OCI-LY7 (cell line): ENCODE measurements around the gene ACTR6. TPM values are rescaled to one million over a fixed set of nuclear protein-coding genes. Genes with fewer than 3 reads are reported as not detected.
"Not testable (repeated sequence)": the region's sequence is repeated elsewhere in the genome, so short reads cannot be mapped to it uniquely, and the experiment has no call there.

Experiments
- BruUV-seq: library from RNA; stranded (reverse); fragments of 400-500 nt; replicated peaks from 2 replicates; lab custom pipeline; 2021; lab: Mats Ljungman, UMichigan
- CTCF ChIA-PET: fragments of 300-600 bp; sonication (Branson Sonifier 250); formaldehyde crosslinking; loops from one replicate; lab custom pipeline; 2022; ENCODE audit warnings: antibody characterized with exemption; ENCODE audit not compliant: unreplicated experiment; lab: Charles Lee
- POLR2A ChIA-PET: fragments of 300-600 bp; sonication (Branson Sonifier 250); formaldehyde crosslinking; loops from one replicate; lab custom pipeline; 2022; ENCODE audit warnings: antibody characterized with exemption; lab: Charles Lee
- DNase-seq: peaks from one replicate; pipeline ENCODE4 v3.0.0-alpha.2; 2015; ENCODE audit warnings: low spot score
- H2AFZ ChIP-seq: fragments of 200-600 bp; sonication (generic), shearing (Covaris generic); 2 replicates; pipeline ENCODE4 v1.6.1; 2014; ENCODE audit warnings: mild to moderate bottlenecking, antibody characterized with exemption, low read length, moderate library complexity
- H3K27ac ChIP-seq: fragments of 200-600 bp; sonication (generic); 2 replicates; pipeline ENCODE4 v1.5.1; 2014; ENCODE audit warnings: mixed run types, low read depth, mild to moderate bottlenecking, moderate library complexity, low read length, inconsistent platforms; ENCODE audit not compliant: poor library complexity, severe bottlenecking
- H3K36me3 ChIP-seq: fragments of 200-600 bp; sonication (generic); 2 replicates; pipeline ENCODE4 v1.6.1; 2014; ENCODE audit warnings: mild to moderate bottlenecking, antibody characterized with exemption, low read length, moderate library complexity, mixed read lengths; ENCODE audit not compliant: insufficient read depth
- H3K4me1 ChIP-seq: fragments of 200-600 bp; sonication (generic); 2 replicates; pipeline ENCODE4 v1.5.1; 2014; ENCODE audit warnings: mild to moderate bottlenecking, low read length; ENCODE audit not compliant: insufficient read depth, poor library complexity, severe bottlenecking
- H3K4me2 ChIP-seq: fragments of 200-600 bp; sonication (generic); 2 replicates; pipeline ENCODE4 v1.6.1; 2014; ENCODE audit warnings: mild to moderate bottlenecking, low read length
- H3K4me3 ChIP-seq: fragments of 200-600 bp; sonication (generic); 2 replicates; pipeline ENCODE4 v1.5.1; 2014; ENCODE audit warnings: mild to moderate bottlenecking, low read depth, low read length; ENCODE audit not compliant: poor library complexity, severe bottlenecking
- H3K79me2 ChIP-seq: fragments of 200-600 bp; sonication (generic); 2 replicates; pipeline ENCODE4 v1.6.1; 2016; ENCODE audit warnings: low read depth, mild to moderate bottlenecking, low read length, moderate library complexity, mixed read lengths; ENCODE audit not compliant: insufficient read depth
- H3K9me2 ChIP-seq: fragments of 200-600 bp; sonication (generic); 2 replicates; pipeline ENCODE4 v1.6.1; 2016; ENCODE audit warnings: mild to moderate bottlenecking, low read length, mixed read lengths; ENCODE audit not compliant: insufficient read depth
- H3K9me3 ChIP-seq: fragments of 200-600 bp; sonication (generic); 2 replicates; pipeline ENCODE4 v1.6.1; 2014; ENCODE audit warnings: mild to moderate bottlenecking, mixed run types, low read length, mixed read lengths
- H4K20me1 ChIP-seq: fragments of 200-600 bp; sonication (generic); 2 replicates; pipeline ENCODE4 v1.6.1; 2014; ENCODE audit warnings: mild to moderate bottlenecking, antibody characterized with exemption, low read length, moderate library complexity, mixed read lengths; ENCODE audit not compliant: insufficient read depth
- CTCF ChIP-seq: fragments of 200-600 bp; sonication (generic); conservative IDR thresholded peaks from 2 replicates; pipeline ENCODE4 v1.5.1; 2014; ENCODE audit warnings: mild to moderate bottlenecking, antibody characterized with exemption, low read length, moderate library complexity, mixed read lengths
- EZH2phosphoT487 ChIP-seq: fragments of 200-600 bp; sonication (generic); IDR thresholded peaks from 2 replicates; pipeline ENCODE4 v1.6.1; 2018; ENCODE audit warnings: low read depth, borderline replicate concordance, mild to moderate bottlenecking, mixed run types, antibody characterized with exemption, low read length, moderate library complexity, mixed read lengths
- intact Hi-C: fragments of 100-400 bp; cut with micrococcal nuclease; formaldehyde crosslinking; loops from one replicate; pipeline ENCODE4 v1.10.0; 2022; ENCODE audit not compliant: unreplicated experiment
- total RNA-seq, 2 experiments: library from RNA; depleted of rRNA in 1 of 2; stranded (reverse); fragments of >200 nt in 1 of 2; shearing (Covaris generic) in 1 of 2; gene quantifications; 2 replicates each; pipeline ENCODE4 v1.2.3, GENCODE V29; 2014 to 2022

ACTR6 gene
- total RNA-seq, 2 experiments from 2014 or later, result 22.2 to 37.6 TPM

GRCh38 chr12:100229876-100230275 lies 29.3 kb downstream of the ACTR6 start:
- Histone ChIP-seq H3K36me3 (peaks cover 15% of the 10 kb centered on the region), H2AFZ (no peak overlapping the region), H3K4me3 (no peak overlapping the region), H3K9me2 (no peaks in the 10 kb centered on the region), H3K4me1 (no peaks in the 10 kb centered on the region), H3K27ac (no peak overlapping the region), H3K79me2 (no peaks in the 10 kb centered on the region), H4K20me1 (no peaks in the 10 kb centered on the region), H3K9me3 (no peaks in the 10 kb centered on the region), H3K4me2 (no peak overlapping the region)
- BruUV-seq, result no TSS peak
- POLR2A ChIA-PET, result interaction anchor here (0.5 to 1.4 kb wide), 3 partner anchors 16 to 30 kb away, joined by 3 to 4 read pairs (median 3); no protein-coding TSS in a partner anchor
- CTCF ChIA-PET, result interaction anchor here (0.5 to 0.6 kb wide), 2 partner anchors 8 to 12 kb away, joined by 3 to 7 read pairs; no protein-coding TSS in a partner anchor
- DNase-seq, result no peak
- intact Hi-C loops, result loop anchor here (5.0 kb wide), 3 partner anchors 117 to 512 kb away; no protein-coding TSS in a partner anchor
- TF ChIP-seq EZH2phosphoT487, result no peak
- no peak for TF ChIP-seq CTCF

GRCh38 chr12:100231873-100232272 lies 31.3 kb downstream of the ACTR6 start:
- H3K4me2 ChIP-seq, H4K20me1 ChIP-seq, H3K4me3 ChIP-seq, H3K9me2 ChIP-seq, H3K36me3 ChIP-seq, H3K27ac ChIP-seq, DNase-seq, H3K79me2 ChIP-seq, BruUV-seq, CTCF ChIA-PET, H2AFZ ChIP-seq, H3K9me3 ChIP-seq, H3K4me1 ChIP-seq, POLR2A ChIA-PET: not testable (repeated sequence)
- intact Hi-C loops, result loop anchor here (5.0 kb wide), 3 partner anchors 115 to 510 kb away; no protein-coding TSS in a partner anchor

GRCh38 chr12:100234166-100234565 lies 33.6 kb downstream of the ACTR6 start:
- no peaks in the 10 kb centered on the region for H4K20me1 ChIP-seq
- no peak overlapping the region for H2AFZ ChIP-seq
- intact Hi-C loops, result loop anchor here (1.0 to 5.0 kb wide), 5 partner anchors 113 to 508 kb away; no protein-coding TSS in a partner anchor
- ChIA-PET CTCF (no interaction called here), POLR2A (interaction anchor here (0.6 to 0.7 kb wide), 2 partner anchors 171 to 538 kb away, joined by 4 read pairs; no protein-coding TSS in a partner anchor)
- no TSS peak for BruUV-seq
- no peaks in the 10 kb centered on the region for H3K79me2 ChIP-seq
- H3K27ac ChIP-seq, result no peak overlapping the region
- H3K4me3 ChIP-seq, result no peak overlapping the region
- no peak for TF ChIP-seq CTCF
- no peak for TF ChIP-seq EZH2phosphoT487
- no peak for DNase-seq
- H3K36me3 ChIP-seq, result no peaks in the 10 kb centered on the region
- H3K9me2 ChIP-seq, result no peaks in the 10 kb centered on the region
- no peak overlapping the region for H3K4me2 ChIP-seq
- H3K9me3 ChIP-seq, result no peaks in the 10 kb centered on the region
- no peaks in the 10 kb centered on the region for H3K4me1 ChIP-seq
